Glomerular endothelial cell (primary cell): Measurements from ENCODE around the gene GIMAP8. TPM values are rescaled to one million over a fixed set of nuclear protein-coding genes. Genes with fewer than 3 reads are reported as not detected.

ENCODE experiments used
- DNase-seq: peaks from one replicate; pipeline ENCODE4 v3.0.0-alpha.2; 2011; ENCODE audit warnings: low read depth, low spot score; ENCODE audit errors: extremely low read depth
- total RNA-seq: library from RNA; depleted of rRNA; stranded (reverse); fragments of >200 nt; gene quantifications from 2 replicates; pipeline ENCODE4 v1.2.3, GENCODE V29; 2015

The GIMAP8 gene
- total RNA-seq, result 16.7 and 26.0 TPM in 2 replicates

- no peak for DNase-seq
Measured at GRCh38 chr7:150450491-150451001, at the start of gene GIMAP8. TSS of gene GIMAP8 (plus strand) at chr7:150450630. CDS start at chr7:150466699, 16,069 bp downstream.

- DNase-seq, result no peak
Measured at GRCh38 chr7:150400788-150401423, 49.5 kb upstream of the GIMAP8 start.

DNA sequence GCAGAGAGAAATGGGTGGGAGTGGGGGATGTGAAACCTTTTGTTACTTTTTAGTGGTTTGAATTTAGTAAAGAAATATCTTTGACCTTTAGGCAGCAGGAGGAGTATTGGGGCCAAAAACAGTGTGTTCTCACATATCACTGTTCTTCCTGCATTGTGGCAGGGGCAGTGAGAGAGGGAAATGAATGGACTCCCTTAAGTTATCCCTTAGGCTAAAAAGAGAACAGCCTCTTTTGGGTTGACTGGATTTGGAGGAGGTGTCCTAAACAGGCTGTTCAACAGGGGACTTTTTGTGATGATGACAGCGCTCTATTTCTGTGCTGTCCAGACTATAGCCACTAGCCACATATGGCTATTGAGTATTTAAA is 49.0 kb upstream of the GIMAP8 start:
- no peak for DNase-seq

- DNase-seq, result no peak
Measured at GRCh38 chr7:150401861-150402631, 48.4 kb upstream of the GIMAP8 start.

DNA sequence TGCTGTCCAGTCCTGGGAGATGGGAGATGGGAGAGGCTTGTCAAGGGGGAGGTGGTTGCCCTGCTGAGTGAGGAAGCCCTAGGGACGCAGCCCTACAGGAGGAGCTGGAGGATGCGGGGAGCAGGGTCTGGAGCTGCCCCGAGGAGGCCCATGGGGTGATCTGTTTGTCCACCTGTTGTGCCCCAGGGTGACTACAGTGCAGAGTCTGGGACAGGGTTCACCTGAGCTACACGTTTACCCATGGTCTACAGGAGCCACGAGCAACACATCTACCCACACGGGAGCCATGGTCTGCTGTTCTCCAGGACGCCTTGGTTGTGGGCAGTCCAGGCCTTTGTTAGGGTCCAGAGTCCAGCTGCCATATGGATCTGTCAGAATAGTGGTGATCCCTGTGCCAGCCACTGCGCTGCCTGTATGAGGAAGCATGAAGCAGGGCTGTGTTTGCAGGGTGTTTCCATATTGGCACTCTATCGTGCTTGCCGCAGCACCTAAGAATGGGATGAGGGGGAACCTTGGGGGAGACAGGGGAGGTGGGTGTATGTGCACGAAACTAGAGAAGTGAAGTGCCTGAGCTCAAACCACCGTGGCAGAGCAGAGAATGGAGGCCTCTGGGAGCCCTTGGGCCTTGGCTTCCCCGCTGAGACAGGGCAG is 47.6 kb upstream of the GIMAP8 start:
- no peak for DNase-seq

GRCh38 chr7:150403376-150404171 is 46.9 kb upstream of the GIMAP8 start:
- no peak for DNase-seq

GRCh38 chr7:150404172-150404804 is 46.1 kb upstream of the GIMAP8 start:
- DNase-seq, result no peak

- DNase-seq, result no peak
Measured at GRCh38 chr7:150404805-150405583, 45.4 kb upstream of the GIMAP8 start.

DNA sequence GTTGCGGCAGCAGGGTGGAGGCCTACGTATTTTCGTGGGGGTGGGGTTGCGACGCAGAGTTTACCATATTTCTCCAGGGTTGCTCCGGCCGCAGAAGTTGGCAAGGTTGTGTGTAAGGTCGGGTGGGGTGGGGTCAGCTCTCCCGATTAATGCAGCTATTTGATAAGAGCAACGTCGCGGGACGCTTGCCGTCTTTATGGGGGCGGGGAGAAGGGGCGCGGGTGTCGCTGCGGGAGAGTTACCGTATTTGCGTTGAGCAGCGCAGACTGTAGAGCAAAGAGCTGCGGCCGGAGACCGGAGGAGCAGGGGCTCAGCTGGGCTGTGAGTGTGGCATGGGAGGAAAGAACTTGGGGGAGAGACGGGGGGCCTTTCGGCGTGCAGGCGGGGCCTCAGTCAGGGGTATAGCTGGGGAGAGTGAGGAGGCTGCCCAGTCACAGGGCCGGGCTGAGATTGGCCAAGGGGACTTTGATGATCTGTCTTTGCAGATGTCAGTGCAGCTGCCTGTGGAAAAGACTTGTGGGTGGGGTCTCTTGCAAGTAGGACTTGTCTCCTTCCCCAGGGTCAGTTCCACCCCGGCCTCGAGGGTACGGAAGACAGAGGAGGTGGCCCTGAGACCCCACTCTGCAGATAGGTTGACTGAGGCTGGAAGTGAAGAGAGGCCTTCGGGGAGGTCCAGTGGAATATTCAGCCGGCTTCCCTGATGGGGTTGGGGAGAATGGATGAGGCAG is 44.7 kb upstream of the GIMAP8 start:
- no peak for DNase-seq

DNA sequence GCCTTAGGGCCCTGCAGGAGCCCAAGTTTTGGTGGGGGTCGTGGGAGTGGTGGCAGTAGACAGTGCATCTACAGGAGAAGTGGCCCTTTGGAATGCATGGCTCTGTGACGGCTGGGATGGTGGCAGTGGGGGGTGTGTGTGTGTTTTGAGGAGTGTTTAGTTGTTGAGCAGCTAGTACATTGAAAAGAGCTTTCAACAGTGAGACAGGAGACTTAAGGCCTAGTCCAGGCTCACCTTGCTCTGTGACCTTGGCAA is 44.2 kb upstream of the GIMAP8 start:
- no peak for DNase-seq

DNA sequence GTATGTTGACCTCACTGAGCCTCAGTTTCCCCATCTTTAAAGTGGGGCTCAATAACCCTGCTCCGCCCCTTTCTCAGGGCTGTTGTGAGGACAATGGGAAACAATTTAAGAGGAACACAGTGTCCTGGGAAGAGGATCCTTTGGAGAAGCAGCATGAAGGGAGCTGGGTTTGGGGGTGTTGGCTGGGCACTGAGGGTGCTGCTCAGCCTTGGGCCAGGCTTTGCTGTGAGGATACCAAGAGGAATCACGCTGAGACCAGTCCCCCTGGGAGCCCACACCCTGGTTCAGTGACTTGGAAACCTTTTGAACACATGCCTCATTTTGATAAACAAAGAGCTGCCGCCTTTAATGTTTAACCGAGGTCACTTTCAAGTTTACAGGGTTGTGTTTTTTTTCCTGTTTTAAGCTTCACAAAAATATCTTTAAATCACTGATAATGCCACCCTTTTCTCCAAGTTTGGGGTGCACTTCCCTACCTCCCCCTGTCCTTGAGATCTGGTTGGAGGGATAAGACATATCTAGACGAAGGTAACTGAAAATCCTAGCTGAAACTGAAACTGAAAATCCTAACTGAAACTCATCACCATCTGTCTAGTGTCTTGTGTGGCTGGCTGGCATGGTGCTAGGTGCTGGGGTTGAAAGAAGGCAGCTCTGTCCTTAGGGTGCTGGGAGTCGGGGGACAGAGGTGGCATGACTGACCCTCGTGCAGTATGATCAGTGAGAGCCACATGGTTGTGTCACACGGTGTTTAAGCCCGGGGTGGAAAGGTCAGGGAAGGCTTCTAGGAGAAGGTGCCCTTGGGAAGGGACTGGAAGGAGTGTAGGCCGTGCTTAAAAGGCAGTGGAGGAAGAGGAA is 43.6 kb upstream of the GIMAP8 start:
- no peak for DNase-seq

DNA sequence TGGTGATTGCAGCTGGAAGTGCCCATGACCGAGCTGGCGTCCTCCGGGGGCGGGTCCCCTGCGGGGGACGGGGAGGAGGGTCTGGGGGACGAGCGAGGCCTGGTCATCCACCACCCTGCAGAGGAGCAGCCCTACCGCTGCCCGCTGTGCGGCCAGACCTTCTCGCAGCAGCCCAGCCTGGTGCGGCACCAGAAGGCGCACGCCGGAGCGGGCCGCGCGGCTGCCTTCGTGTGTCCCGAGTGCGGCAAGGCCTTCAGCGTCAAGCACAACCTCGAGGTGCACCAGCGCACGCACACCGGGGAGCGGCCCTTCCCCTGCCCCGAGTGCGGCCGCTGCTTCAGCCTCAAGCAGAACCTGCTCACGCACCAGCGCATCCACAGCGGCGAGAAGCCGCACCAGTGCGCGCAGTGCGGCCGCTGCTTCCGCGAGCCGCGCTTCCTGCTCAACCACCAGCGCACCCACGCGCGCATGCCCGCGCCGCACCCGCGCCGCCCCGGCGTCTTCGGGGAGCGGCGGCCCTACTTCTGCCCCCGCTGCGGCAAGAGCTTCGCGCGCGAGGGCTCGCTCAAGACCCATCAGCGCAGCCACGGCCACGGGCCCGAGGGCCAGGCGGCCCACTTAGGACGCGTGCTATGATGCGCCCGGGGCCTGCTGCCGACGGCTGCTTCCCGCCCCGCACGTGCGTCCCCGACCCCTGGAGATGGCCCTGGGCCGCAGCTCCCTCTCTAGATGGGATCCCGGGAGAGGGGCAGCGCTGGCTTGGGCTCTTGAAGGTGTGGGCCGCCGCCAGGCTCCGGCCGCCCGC is 42.6 kb upstream of the GIMAP8 start:
- no peak for DNase-seq

DNA sequence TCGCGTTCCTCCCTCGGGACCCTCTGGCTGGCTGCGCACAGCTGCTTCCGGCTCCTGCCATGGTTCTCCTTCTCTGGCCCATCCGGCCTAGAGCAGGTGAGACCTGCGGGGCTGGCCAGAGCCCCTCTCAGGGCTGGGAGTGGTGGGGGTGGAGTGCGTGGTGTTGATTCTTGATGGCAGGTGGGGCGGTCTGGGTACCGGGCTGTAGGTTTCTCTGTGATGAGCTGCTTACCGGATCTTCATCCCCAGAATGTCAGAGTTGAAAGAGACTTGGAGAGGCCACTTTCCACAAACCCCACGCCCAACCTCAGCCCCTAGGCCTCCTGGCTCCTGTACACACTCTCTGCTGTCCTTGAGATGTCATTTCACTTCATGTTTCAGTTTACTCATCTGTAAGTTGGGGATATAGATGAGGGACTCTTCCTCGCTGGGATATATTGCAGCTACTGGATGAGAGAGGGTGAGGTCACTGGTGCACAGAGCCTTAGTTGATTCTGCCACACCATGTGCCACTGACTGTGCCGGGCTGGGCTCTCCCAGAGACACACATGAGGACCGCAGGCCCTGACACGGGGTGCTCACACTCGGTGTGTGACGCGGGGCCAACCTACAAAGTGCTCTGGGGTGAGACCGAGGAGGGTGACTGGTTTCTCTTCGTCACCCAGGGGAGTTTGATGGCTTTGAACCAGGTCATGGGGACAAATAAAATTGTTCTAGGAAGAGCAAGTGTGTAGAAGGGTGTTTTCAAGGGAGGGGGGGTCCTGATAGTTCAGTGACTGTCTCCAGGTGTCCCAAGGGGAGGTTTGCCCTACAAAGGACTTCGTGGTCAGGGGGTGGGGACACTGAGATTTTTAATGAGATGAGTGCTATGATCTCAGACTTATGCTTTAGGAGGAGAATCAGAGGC is 41.8 kb upstream of the GIMAP8 start:
- DNase-seq, result no peak

GRCh38 chr7:150409300-150410030 is 41.0 kb upstream of the GIMAP8 start:
- DNase-seq, result no peak

DNA sequence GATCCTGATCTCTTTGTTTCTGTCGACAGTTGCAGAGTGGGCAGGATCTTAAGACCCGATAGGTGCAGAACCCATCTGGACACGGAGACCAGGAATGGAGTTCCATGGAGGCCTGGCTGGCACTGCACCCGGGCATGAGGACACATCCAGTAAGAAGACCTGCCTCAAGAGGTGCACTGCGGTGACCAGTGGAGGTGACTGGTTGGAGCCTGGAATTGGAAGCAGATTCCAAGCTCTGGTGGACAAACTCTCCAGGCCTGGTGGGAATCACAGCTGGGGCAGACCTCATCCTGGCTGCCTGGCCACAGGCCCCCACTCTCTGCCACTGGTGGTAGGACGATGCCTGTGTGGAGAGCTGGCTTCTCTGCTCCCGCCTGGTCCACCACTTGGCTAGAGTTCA is 40.3 kb upstream of the GIMAP8 start:
- DNase-seq, result no peak
